ENCODE data around the gene C16orf96. TPM values are rescaled to one million over a fixed set of nuclear protein-coding genes. Genes with fewer than 3 reads are reported as not detected.

The C16orf96 gene
- total RNA-seq, 1 experiment from 2014 or later = 0.15 TPM

- ATAC-seq = peak; percentile 99
- Histone ChIP-seq H3K4me3 (ENCODE audit: low read depth in 2 of 2, low read length in 2 of 2) (peak within 1 kb of the TSS; percentile 84 to 92), H3K36me3 (ENCODE audit: control insufficient read depth, insufficient read depth, low read length) (no peaks in the 10 kb centered on the region; the same call in 1 of the 2 replicates), H3K27ac (ENCODE audit: low read length) (peak within 1 kb of the TSS; percentile 96), H3K9me3 (ENCODE audit: control insufficient read depth, insufficient read depth, low read depth, low read length) (no peaks in the 10 kb centered on the region), H3K27me3 (ENCODE audit: control insufficient read depth, insufficient read depth, low read length) (no peaks in the 10 kb centered on the region), H3K4me1 (ENCODE audit: control insufficient read depth, insufficient read depth, low read length) (peaks cover 6% of the 10 kb centered on the region)
- peak; percentile 93 for DNase-seq (ENCODE audit: low read depth, low spot score)
- POLR2A ChIA-PET = no interaction called here
- BruUV-seq (replicated peaks) = no TSS peak
- in situ Hi-C loops (cut with HindIII; ENCODE audit: low pct_unique_long_range_greater_than_20kb, low sequenced_read_pairs) = no loop called here
- peak; percentile 64 for TF ChIP-seq POLR2AphosphoS5 (IDR thresholded peaks at IDR 0.05; ENCODE audit: low read depth, low read length)
- TF ChIP-seq SIN3A (IDR thresholded peaks at IDR 0.05; ENCODE audit: borderline replicate concordance, insufficient read depth, low read depth, low read length) = 0 out of 2 replicates have a peak, but pooled peaks have one; percentile 16
- no peak for TF ChIP-seq REST (IDR thresholded peaks at IDR 0.05; ENCODE audit: insufficient read depth in 1 of 2, low read depth in 2 of 2, low read length in 1 of 2)
- peak; percentile 99 for TF ChIP-seq CTCF (IDR thresholded peaks at IDR 0.05)
- TF ChIP-seq TCF7L2 (IDR thresholded peaks at IDR 0.05; ENCODE audit: low read depth, low read length) = peak; percentile 29; the same call in 1 of the 2 replicates
- intact Hi-C loops (cut with micrococcal nuclease; ENCODE audit: unreplicated experiment) = no loop called here
- CTCF ChIA-PET = interaction anchor here (0.5 to 1.6 kb wide), 3 partner anchors 8 to 437 kb away, joined by 3 to 4 read pairs (median 4); no protein-coding TSS in a partner anchor
These were observed 68.1 kb downstream of the C16orf96 start, which contains the start of gene MGRN1 for GRCh38 chr16:4624015-4624826. Gene MGRN1 (plus strand): TSS chr16:4624826. CDS start chr16:4624961, 135 bp downstream.

- ATAC-seq (peak; percentile 55), DNase-seq (ENCODE audit: low read depth, low spot score) (no peak)
- intact Hi-C loops (cut with micrococcal nuclease; ENCODE audit: unreplicated experiment) = no loop called here
- Histone ChIP-seq H3K27ac (ENCODE audit: low read length) (peak overlapping the region; percentile 68), H3K4me3 (ENCODE audit: low read depth in 2 of 2, low read length in 2 of 2) (peak overlapping the region; percentile 84 to 92), H3K9me3 (ENCODE audit: control insufficient read depth, insufficient read depth, low read depth, low read length) (no peaks in the 10 kb centered on the region), H3K4me1 (ENCODE audit: control insufficient read depth, insufficient read depth, low read length) (peaks cover 6% of the 10 kb centered on the region), H3K36me3 (ENCODE audit: control insufficient read depth, insufficient read depth, low read length) (no peaks in the 10 kb centered on the region; the same call in 1 of the 2 replicates), H3K27me3 (ENCODE audit: control insufficient read depth, insufficient read depth, low read length) (no peaks in the 10 kb centered on the region)
- ChIA-PET POLR2A (interaction anchor here (0.7 to 1.4 kb wide), 2 partner anchors 9 to 10 kb away, joined by 4 to 8 read pairs; no protein-coding TSS in a partner anchor), CTCF (interaction anchor here (0.5 to 1.6 kb wide), 2 partner anchors 9 to 436 kb away, joined by 3 to 4 read pairs; no protein-coding TSS in a partner anchor)
- in situ Hi-C loops (cut with HindIII; ENCODE audit: low pct_unique_long_range_greater_than_20kb, low sequenced_read_pairs) = no loop called here
- no TSS peak for BruUV-seq (replicated peaks)
- peak; percentile 41; the same call in 1 of the 2 replicates for TF ChIP-seq POLR2AphosphoS5 (IDR thresholded peaks at IDR 0.05; ENCODE audit: low read depth, low read length)
- peak; percentile 92; the same call in 1 of the 2 replicates for TF ChIP-seq SIN3A (IDR thresholded peaks at IDR 0.05; ENCODE audit: borderline replicate concordance, insufficient read depth, low read depth, low read length)
- no peak for TF ChIP-seq TCF7L2 (IDR thresholded peaks at IDR 0.05; ENCODE audit: low read depth, low read length)
These were observed 68.9 kb downstream of the C16orf96 start for GRCh38 chr16:4624827-4625559.

Measured in Panc1 (cell line).